ENCODE measurements around the gene MEGF11.

Gene MEGF11

DNA sequence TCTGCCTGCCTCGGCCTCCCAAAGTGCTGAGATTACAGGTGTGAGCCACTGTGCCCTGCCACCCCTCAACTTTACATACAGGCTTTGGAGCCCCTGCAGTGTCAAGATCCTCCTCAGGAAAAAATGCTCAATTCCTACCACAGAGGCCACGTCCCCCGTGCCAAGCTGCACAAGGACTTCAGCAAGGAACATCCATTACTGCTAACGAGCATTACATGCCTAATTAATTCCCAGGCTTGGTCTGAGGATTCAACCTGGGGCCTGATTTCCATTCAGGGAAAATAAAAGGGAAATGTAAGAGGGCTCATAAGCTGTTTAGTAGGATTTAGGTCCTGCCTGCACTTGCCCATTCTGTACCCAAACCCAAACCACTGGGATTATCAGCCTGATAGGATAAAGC lies 222.9 kb downstream of the MEGF11 start:
- Histone ChIP-seq H3K27me3 (ENCODE audit: control insufficient read depth in 1 of 2, insufficient read depth in 2 of 2, low read length in 2 of 2) (peaks cover 5% of the 10 kb centered on the region in 2 donors), H3K9ac (ENCODE audit: low read depth in 1 of 2, low read length in 2 of 2) (no peak overlapping the region), H3K4me1 (ENCODE audit: control insufficient read depth in 1 of 2, insufficient read depth in 2 of 2, low read length in 2 of 2) (no peaks in the 10 kb centered on the region), H3K36me3 (ENCODE audit: control insufficient read depth in 1 of 2, insufficient read depth in 2 of 2, low read length in 2 of 2) (no peaks in the 10 kb centered on the region), H3K9me3 (ENCODE audit: control insufficient read depth in 1 of 2, low read length in 2 of 2) (peaks cover 0 to 10% of the 10 kb centered on the region in 2 donors), H3K4me3 (ENCODE audit: low read depth in 1 of 2, low read length in 2 of 2) (no peak overlapping the region), H3K27ac (ENCODE audit: low read depth, low read length) (no peak overlapping the region)

DNA sequence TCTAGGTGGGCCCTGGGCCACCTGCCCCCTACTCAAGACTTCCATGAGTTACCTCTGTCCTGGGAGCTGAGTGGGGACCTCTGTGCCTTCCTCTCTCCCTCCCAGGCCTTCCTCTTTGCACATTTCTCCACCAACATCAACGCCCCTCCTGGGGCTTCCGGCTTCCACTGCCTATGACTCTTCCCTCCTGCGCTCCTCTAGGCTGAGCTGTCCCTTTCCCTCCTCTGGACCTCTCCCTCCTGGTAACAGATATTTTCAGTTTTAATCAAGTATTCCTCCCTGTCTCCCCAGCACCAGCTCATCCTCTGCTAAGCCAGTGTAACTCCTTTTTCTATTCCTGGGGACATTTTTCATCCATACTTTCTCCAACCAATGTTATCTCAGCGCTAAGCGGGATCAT lies 223.9 kb downstream of the MEGF11 start:
- H3K36me3 ChIP-seq (ENCODE audit: control insufficient read depth in 1 of 2, insufficient read depth in 2 of 2, low read length in 2 of 2), result no peaks in the 10 kb centered on the region
- H3K9me3 ChIP-seq (ENCODE audit: control insufficient read depth in 1 of 2, low read length in 2 of 2), result peaks cover 0 to 10% of the 10 kb centered on the region in 2 donors
- no peaks in the 10 kb centered on the region for H3K4me1 ChIP-seq (ENCODE audit: control insufficient read depth in 1 of 2, insufficient read depth in 2 of 2, low read length in 2 of 2)
- H3K9ac ChIP-seq (ENCODE audit: low read depth in 1 of 2, low read length in 2 of 2), result no peak overlapping the region
- no peak overlapping the region for H3K27ac ChIP-seq (ENCODE audit: low read depth, low read length)
- H3K4me3 ChIP-seq (ENCODE audit: low read depth in 1 of 2, low read length in 2 of 2), result no peak overlapping the region
- H3K27me3 ChIP-seq (ENCODE audit: control insufficient read depth in 1 of 2, insufficient read depth in 2 of 2, low read length in 2 of 2), result peaks cover 5% of the 10 kb centered on the region in 2 donors

DNA sequence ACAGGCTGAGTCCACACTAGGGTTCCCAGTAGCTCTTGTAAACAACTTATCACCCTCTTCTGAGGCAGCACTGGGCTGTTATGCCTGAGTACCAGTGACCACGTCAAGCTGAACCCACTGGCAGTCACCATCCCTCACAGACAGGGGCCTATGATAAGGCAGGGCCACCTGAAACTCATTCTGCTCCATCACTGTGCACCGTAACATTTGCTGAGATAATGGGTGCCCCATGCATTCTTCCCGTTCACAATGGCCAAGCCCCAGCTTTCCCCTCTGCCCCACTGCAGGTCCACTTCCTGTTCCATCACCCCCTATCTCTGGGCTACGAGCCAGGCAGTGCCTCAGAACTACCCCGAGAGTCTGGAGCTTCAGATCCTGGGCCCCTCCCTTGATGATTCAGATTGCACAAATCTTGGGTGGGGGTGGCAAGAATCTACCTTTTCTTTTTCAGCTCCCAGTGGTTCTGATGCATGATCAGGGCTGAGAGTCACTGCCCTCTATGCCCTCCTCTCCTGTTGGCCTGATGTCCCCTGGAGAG lies 226.2 kb downstream of the MEGF11 start:
- no peak overlapping the region for H3K9ac ChIP-seq (ENCODE audit: low read depth in 1 of 2, low read length in 2 of 2)
- H3K9me3 ChIP-seq (ENCODE audit: control insufficient read depth in 1 of 2, low read length in 2 of 2), result peaks cover 0 to 9% of the 10 kb centered on the region in 2 donors
- no peak overlapping the region for H3K27ac ChIP-seq (ENCODE audit: low read depth, low read length)
- no peaks in the 10 kb centered on the region for H3K36me3 ChIP-seq (ENCODE audit: control insufficient read depth in 1 of 2, insufficient read depth in 2 of 2, low read length in 2 of 2)
- H3K4me1 ChIP-seq (ENCODE audit: control insufficient read depth in 1 of 2, insufficient read depth in 2 of 2, low read length in 2 of 2), result no peaks in the 10 kb centered on the region
- H3K27me3 ChIP-seq (ENCODE audit: control insufficient read depth in 1 of 2, insufficient read depth in 2 of 2, low read length in 2 of 2), result peaks cover 5% of the 10 kb centered on the region in 2 donors
- H3K4me3 ChIP-seq (ENCODE audit: low read depth in 1 of 2, low read length in 2 of 2), result no peak overlapping the region

- Histone ChIP-seq H3K4me3 (ENCODE audit: low read depth in 1 of 2, low read length in 2 of 2) (no peak overlapping the region), H3K36me3 (ENCODE audit: control insufficient read depth in 1 of 2, insufficient read depth in 2 of 2, low read length in 2 of 2) (no peaks in the 10 kb centered on the region), H3K9me3 (ENCODE audit: control insufficient read depth in 1 of 2, low read length in 2 of 2) (no peaks in the 10 kb centered on the region), H3K27ac (ENCODE audit: low read depth, low read length) (no peak overlapping the region), H3K4me1 (ENCODE audit: control insufficient read depth in 1 of 2, insufficient read depth in 2 of 2, low read length in 2 of 2) (no peaks in the 10 kb centered on the region), H3K9ac (ENCODE audit: low read depth in 1 of 2, low read length in 2 of 2) (no peak overlapping the region), H3K27me3 (ENCODE audit: control insufficient read depth in 1 of 2, insufficient read depth in 2 of 2, low read length in 2 of 2) (peaks cover 5% of the 10 kb centered on the region in 2 donors)
Observed at GRCh38 chr15:66025972-66026371, 227.6 kb downstream of the MEGF11 start.

DNA sequence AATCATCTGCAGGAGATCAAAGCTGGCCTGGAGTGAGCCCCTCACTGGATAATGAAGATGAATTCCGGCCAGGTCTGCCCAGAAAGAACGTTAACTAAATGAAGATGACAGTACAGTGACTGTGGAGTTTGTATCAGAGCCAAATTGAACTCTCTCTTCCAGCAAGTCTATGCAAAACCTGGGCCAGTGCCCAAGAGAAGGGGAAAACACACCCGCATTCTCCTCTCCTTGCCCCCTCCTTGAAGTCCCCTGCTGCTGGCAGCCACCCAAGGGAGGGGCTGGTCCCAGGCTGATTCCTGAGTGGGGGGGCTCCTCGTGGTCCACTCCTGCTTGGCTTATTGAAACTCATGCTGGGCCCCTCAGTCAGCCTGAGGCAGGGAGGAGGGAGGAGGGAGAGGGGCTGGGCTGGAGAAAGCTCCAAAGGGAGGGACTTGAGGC lies 228.5 kb downstream of the MEGF11 start:
- Histone ChIP-seq H3K27me3 (ENCODE audit: control insufficient read depth in 1 of 2, insufficient read depth in 2 of 2, low read length in 2 of 2) (peaks cover 3 to 5% of the 10 kb centered on the region in 2 donors), H3K9ac (ENCODE audit: low read depth in 1 of 2, low read length in 2 of 2) (no peak overlapping the region), H3K36me3 (ENCODE audit: control insufficient read depth in 1 of 2, insufficient read depth in 2 of 2, low read length in 2 of 2) (no peaks in the 10 kb centered on the region), H3K9me3 (ENCODE audit: control insufficient read depth in 1 of 2, low read length in 2 of 2) (no peaks in the 10 kb centered on the region), H3K4me1 (ENCODE audit: control insufficient read depth in 1 of 2, insufficient read depth in 2 of 2, low read length in 2 of 2) (no peaks in the 10 kb centered on the region), H3K4me3 (ENCODE audit: low read depth in 1 of 2, low read length in 2 of 2) (no peak overlapping the region), H3K27ac (ENCODE audit: low read depth, low read length) (no peak overlapping the region)

DNA sequence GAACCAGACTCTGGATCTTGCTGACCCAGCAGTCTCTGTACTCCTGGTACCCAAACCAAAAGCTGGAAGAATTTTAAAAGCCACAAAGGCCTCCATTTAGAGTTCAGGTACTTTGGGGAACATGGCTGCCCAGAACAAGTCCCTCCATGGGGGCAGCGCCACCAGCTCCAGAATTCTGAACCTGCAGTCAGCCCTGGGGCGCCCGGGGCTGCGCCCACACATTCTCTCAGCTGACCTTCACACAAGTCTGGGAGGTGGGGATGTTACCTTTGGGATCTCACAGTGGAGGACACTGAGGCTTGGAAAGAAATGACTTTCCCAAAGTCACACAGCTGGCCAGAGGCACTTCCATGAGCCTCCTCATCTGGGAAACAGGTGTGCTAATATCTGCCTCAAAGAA lies 229.4 kb downstream of the MEGF11 start:
- no peak overlapping the region for H3K4me3 ChIP-seq (ENCODE audit: low read depth in 1 of 2, low read length in 2 of 2)
- no peaks in the 10 kb centered on the region for H3K9me3 ChIP-seq (ENCODE audit: control insufficient read depth in 1 of 2, low read length in 2 of 2)
- H3K27ac ChIP-seq (ENCODE audit: low read depth, low read length), result no peak overlapping the region
- H3K27me3 ChIP-seq (ENCODE audit: control insufficient read depth in 1 of 2, insufficient read depth in 2 of 2, low read length in 2 of 2), result peaks cover 0 to 5% of the 10 kb centered on the region in 2 donors
- H3K9ac ChIP-seq (ENCODE audit: low read depth in 1 of 2, low read length in 2 of 2), result no peak overlapping the region
- no peaks in the 10 kb centered on the region for H3K4me1 ChIP-seq (ENCODE audit: control insufficient read depth in 1 of 2, insufficient read depth in 2 of 2, low read length in 2 of 2)
- H3K36me3 ChIP-seq (ENCODE audit: control insufficient read depth in 1 of 2, insufficient read depth in 2 of 2, low read length in 2 of 2), result no peaks in the 10 kb centered on the region

- Histone ChIP-seq H3K9ac (ENCODE audit: low read depth in 1 of 2, low read length in 2 of 2) (no peak overlapping the region), H3K27ac (ENCODE audit: low read depth, low read length) (no peak overlapping the region), H3K27me3 (ENCODE audit: control insufficient read depth in 1 of 2, insufficient read depth in 2 of 2, low read length in 2 of 2) (peaks cover 0 to 5% of the 10 kb centered on the region in 2 donors), H3K4me3 (ENCODE audit: low read depth in 1 of 2, low read length in 2 of 2) (no peak overlapping the region), H3K4me1 (ENCODE audit: control insufficient read depth in 1 of 2, insufficient read depth in 2 of 2, low read length in 2 of 2) (no peaks in the 10 kb centered on the region), H3K36me3 (ENCODE audit: control insufficient read depth in 1 of 2, insufficient read depth in 2 of 2, low read length in 2 of 2) (no peaks in the 10 kb centered on the region), H3K9me3 (ENCODE audit: control insufficient read depth in 1 of 2, low read length in 2 of 2) (no peaks in the 10 kb centered on the region)
Observed at GRCh38 chr15:66023311-66023972, 230.1 kb downstream of the MEGF11 start.

GRCh38 chr15:66022163-66022525 lies 231.4 kb downstream of the MEGF11 start:
- Histone ChIP-seq H3K4me1 (ENCODE audit: control insufficient read depth in 1 of 2, insufficient read depth in 2 of 2, low read length in 2 of 2) (no peaks in the 10 kb centered on the region), H3K9me3 (ENCODE audit: control insufficient read depth in 1 of 2, low read length in 2 of 2) (no peaks in the 10 kb centered on the region), H3K27ac (ENCODE audit: low read depth, low read length) (no peak overlapping the region), H3K9ac (ENCODE audit: low read depth in 1 of 2, low read length in 2 of 2) (no peak overlapping the region), H3K36me3 (ENCODE audit: control insufficient read depth in 1 of 2, insufficient read depth in 2 of 2, low read length in 2 of 2) (no peaks in the 10 kb centered on the region), H3K4me3 (ENCODE audit: low read depth in 1 of 2, low read length in 2 of 2) (no peak overlapping the region), H3K27me3 (ENCODE audit: control insufficient read depth in 1 of 2, insufficient read depth in 2 of 2, low read length in 2 of 2) (peaks cover 0 to under 1% of the 10 kb centered on the region in 2 donors)

DNA sequence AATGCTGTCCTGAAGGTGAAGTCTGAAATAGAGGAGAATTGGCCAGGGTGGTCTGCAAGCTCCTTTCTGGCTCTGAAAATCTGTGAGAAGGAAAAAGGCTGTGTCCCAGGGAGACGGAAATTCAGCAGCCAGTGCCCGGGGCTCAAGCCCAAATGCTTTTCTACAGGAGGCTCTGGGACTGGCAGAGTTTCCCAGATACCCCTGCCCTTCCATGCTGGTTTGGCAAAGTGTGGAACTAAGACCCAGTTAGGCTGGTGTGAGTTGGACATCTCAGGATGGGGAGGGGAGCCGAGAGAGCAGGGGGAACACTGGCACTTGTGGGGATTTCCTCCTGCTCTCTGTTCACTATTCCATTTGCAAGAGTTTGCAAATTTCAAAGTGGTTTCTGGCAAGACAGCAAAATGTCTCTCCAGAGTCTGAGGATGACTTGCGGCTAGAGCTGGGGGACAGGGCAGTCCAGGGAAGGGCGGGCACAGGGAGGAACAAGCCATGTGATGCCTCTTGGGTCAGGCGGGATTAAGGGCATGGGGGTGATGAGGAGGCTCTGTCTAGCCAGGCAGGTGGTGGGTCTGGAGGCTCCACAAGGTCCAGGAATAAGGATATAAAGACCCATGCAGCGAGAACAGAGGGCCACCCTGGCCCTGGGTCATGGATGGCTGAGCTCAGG lies 231.9 kb downstream of the MEGF11 start:
- no peak overlapping the region for H3K9ac ChIP-seq (ENCODE audit: low read depth in 1 of 2, low read length in 2 of 2)
- H3K36me3 ChIP-seq (ENCODE audit: control insufficient read depth in 1 of 2, insufficient read depth in 2 of 2, low read length in 2 of 2), result no peaks in the 10 kb centered on the region
- no peak overlapping the region for H3K27ac ChIP-seq (ENCODE audit: low read depth, low read length)
- no peaks in the 10 kb centered on the region for H3K27me3 ChIP-seq (ENCODE audit: control insufficient read depth in 1 of 2, insufficient read depth in 2 of 2, low read length in 2 of 2)
- no peaks in the 10 kb centered on the region for H3K9me3 ChIP-seq (ENCODE audit: control insufficient read depth in 1 of 2, low read length in 2 of 2)
- no peak overlapping the region for H3K4me3 ChIP-seq (ENCODE audit: low read depth in 1 of 2, low read length in 2 of 2)
- no peaks in the 10 kb centered on the region for H3K4me1 ChIP-seq (ENCODE audit: control insufficient read depth in 1 of 2, insufficient read depth in 2 of 2, low read length in 2 of 2)

GRCh38 chr15:66019826-66020398 lies 233.6 kb downstream of the MEGF11 start:
- Histone ChIP-seq H3K4me3 (ENCODE audit: low read depth in 1 of 2, low read length in 2 of 2) (no peak overlapping the region), H3K9me3 (ENCODE audit: control insufficient read depth in 1 of 2, low read length in 2 of 2) (no peaks in the 10 kb centered on the region), H3K4me1 (ENCODE audit: control insufficient read depth in 1 of 2, insufficient read depth in 2 of 2, low read length in 2 of 2) (no peaks in the 10 kb centered on the region), H3K9ac (ENCODE audit: low read depth in 1 of 2, low read length in 2 of 2) (no peak overlapping the region), H3K27me3 (ENCODE audit: control insufficient read depth in 1 of 2, insufficient read depth in 2 of 2, low read length in 2 of 2) (no peaks in the 10 kb centered on the region), H3K27ac (ENCODE audit: low read depth, low read length) (no peak overlapping the region), H3K36me3 (ENCODE audit: control insufficient read depth in 1 of 2, insufficient read depth in 2 of 2, low read length in 2 of 2) (no peaks in the 10 kb centered on the region)
